K562 (cell line): Measurements from ENCODE around the gene PKP1. TPM values are rescaled to one million over a fixed set of nuclear protein-coding genes. Genes with fewer than 3 reads are reported as not detected.

Experiments used
- ATAC-seq: fragments of 200-7000 bp; cut with Tn5 transposase; 3 replicates; pipeline ENCODE4 v1.9.1; 2020; ENCODE audit warnings: moderate library complexity
- BruUV-seq: library from RNA; stranded (reverse); fragments of 400-500 nt; replicated peaks from 2 replicates; lab custom pipeline; 2021; lab: Mats Ljungman, UMichigan
- CTCF ChIA-PET: fragments of 300-600 bp; formaldehyde crosslinking; extraction: SDS; loops from one replicate; lab custom pipeline; 2021; ENCODE audit warnings: low intra/inter-chr PET ratio; lab: Yijun Ruan, JAX
- POLR2A ChIA-PET: fragments of 300-600, 350-650 bp; sonication (Branson Sonifier 250); formaldehyde crosslinking; extraction: SDS; loops from one replicate; lab custom pipeline; 2021; ENCODE audit warnings: antibody characterized with exemption, inconsistent platforms; lab: Yijun Ruan, JAX
- DNase-seq, 4 experiments: peaks; one replicate each; pipeline versions ENCODE4 v3.0.0 to v3.0.0-alpha.2; 2011 to 2018; ENCODE audit warnings: low spot score in 3 of 4, mixed read lengths in 3 of 4; ENCODE audit errors: extremely low read depth in 1 of 4
- FAIRE-seq: peaks from 2 replicates; lab custom pipeline; 2011; peaks lifted over from hg19 to GRCh38; lab: Jason Lieb, UNC
- H2AFZ ChIP-seq: 2 replicates; pipeline ENCODE4 v1.6.0; 2011; ENCODE audit warnings: low read depth, low read length, control low read depth, inconsistent platforms
- H3K27ac ChIP-seq: fragments of 200-600 bp; 3 replicates; pipeline ENCODE4 v1.8.0; 2011; ENCODE audit warnings: low read depth, mild to moderate bottlenecking, control low read depth, inconsistent platforms, low read length, moderate library complexity, mixed read lengths; ENCODE audit errors: extremely low read depth
- H3K27me3 ChIP-seq, 2 experiments: fragments of 300-600 bp in 1 of 2; 2 replicates in 1 of 2; 3 replicates in 1 of 2; pipeline versions ENCODE4 v1.6.0 to v1.8.0; 2011; ENCODE audit warnings: inconsistent platforms in 2 of 2, low read length in 2 of 2, mild to moderate bottlenecking in 1 of 2, mixed read lengths in 1 of 2, moderate library complexity in 1 of 2; ENCODE audit not compliant: control insufficient read depth in 2 of 2, insufficient read depth in 2 of 2
- H3K36me3 ChIP-seq: fragments of 300-600 bp; 3 replicates; pipeline ENCODE4 v1.8.0; 2011; ENCODE audit warnings: mild to moderate bottlenecking, low read length, inconsistent platforms; ENCODE audit not compliant: control insufficient read depth, insufficient read depth
- H3K4me1 ChIP-seq, 2 experiments: fragments of 200-600 bp in 1 of 2; replicated peaks in 1 of 2; 2 replicates in 1 of 2; 3 replicates in 1 of 2; pipeline versions ENCODE4 v1.5.1 to v1.8.0; 2011; ENCODE audit warnings: inconsistent platforms in 2 of 2, low read length in 2 of 2, mild to moderate bottlenecking in 1 of 2, mixed read lengths in 1 of 2, moderate library complexity in 1 of 2; ENCODE audit not compliant: control insufficient read depth in 2 of 2, insufficient read depth in 2 of 2
- H3K4me2 ChIP-seq: 2 replicates; pipeline ENCODE4 v1.6.1; 2011; ENCODE audit warnings: low read length, control low read depth, inconsistent platforms, mixed read lengths; ENCODE audit not compliant: insufficient read depth
- H3K4me3 ChIP-seq: fragments of 200-600 bp; sonication (generic), shearing (Covaris generic); 2 replicates; pipeline ENCODE4 v1.5.1; 2016; ENCODE audit warnings: control low read depth, inconsistent platforms
- H3K79me2 ChIP-seq: fragments of 200-600 bp; 3 replicates; pipeline ENCODE4 v1.8.0; 2011; ENCODE audit warnings: low read length, inconsistent platforms; ENCODE audit not compliant: control insufficient read depth, insufficient read depth
- H3K9ac ChIP-seq, 2 experiments: 2 replicates each; pipeline versions ENCODE4 v1.6.0 to v1.6.1; 2011; ENCODE audit warnings: low read depth in 2 of 2, low read length in 2 of 2, control low read depth in 1 of 2, inconsistent platforms in 1 of 2, mild to moderate bottlenecking in 1 of 2, mixed read lengths in 1 of 2; ENCODE audit not compliant: insufficient read depth in 1 of 2
- H3K9me1 ChIP-seq: one replicate; pipeline ENCODE4 v1.6.0; 2011; ENCODE audit warnings: inconsistent platforms, mild to moderate bottlenecking, low read length, moderate library complexity; ENCODE audit not compliant: control insufficient read depth, insufficient read depth
- H3K9me3 ChIP-seq: replicated peaks from 2 replicates; pipeline ENCODE4 v1.5.1; 2011; ENCODE audit warnings: low read depth, low read length, inconsistent platforms; ENCODE audit not compliant: control insufficient read depth, insufficient read depth
- H4K20me1 ChIP-seq: replicated peaks from 2 replicates; pipeline ENCODE4 v1.6.1; 2011; ENCODE audit warnings: low read length, inconsistent platforms, mixed read lengths; ENCODE audit not compliant: control insufficient read depth, insufficient read depth
- CREBBP ChIP-seq: IDR thresholded peaks from one replicate; pipeline ENCODE4 v1.6.1; 2012; ENCODE audit warnings: low read depth, mild to moderate bottlenecking, control low read depth, inconsistent platforms, low read length
- MXI1 ChIP-seq: IDR thresholded peaks from 2 replicates; pipeline ENCODE4 v1.6.1; 2011; ENCODE audit warnings: low read depth, mild to moderate bottlenecking, improper control_type of control experiment, low read length
- NFXL1 ChIP-seq: fragments of 450-650 bp; formaldehyde crosslinking; IDR thresholded peaks from 2 replicates; pipeline ENCODE4 v1.4.0; 2021; ENCODE audit warnings: mild to moderate bottlenecking
- POLR2A ChIP-seq: fragments of 450-650 bp; conservative IDR thresholded peaks from 2 replicates; pipeline ENCODE4 v1.6.1; 2016
- PREB ChIP-seq: sonication (generic); formaldehyde crosslinking; IDR thresholded peaks from 2 replicates; pipeline ENCODE4 v1.8.1; 2023; ENCODE audit warnings: mild to moderate bottlenecking, missing genetic modification reagents
- ZNF79 ChIP-seq: fragments of 250-450 bp; sonication (Bioruptor Pico); IDR thresholded peaks from 2 replicates; pipeline ENCODE4 v1.4.0; 2020; ENCODE audit warnings: low read depth, mild to moderate bottlenecking, moderate library complexity
- WGBS: fragments of 100-300 bp; shearing (Covaris generic); methylation state at CpG from one replicate; pipeline ENCODE4 v1.1.6; 2016; ENCODE audit warnings: low coverage, mixed read lengths; ENCODE audit not compliant: insufficient coverage; ENCODE audit errors: missing lambda C conversion rate; 5-methylcytosine and 5-hydroxymethylcytosine counted together
- in situ Hi-C: fragments of 300-500 bp; cut with MboI; formaldehyde crosslinking; loops from 4 replicates; pipeline ENCODE4 v1.15.0; 2018; ENCODE audit warnings: inconsistent platforms, mixed read lengths
- intact Hi-C: fragments of 100-400 bp; cut with micrococcal nuclease; formaldehyde crosslinking; loops from 2 replicates; pipeline ENCODE4 v1.14.2; 2022
- polyA plus RNA-seq, 8 experiments: library from polyadenylated mRNA; depleted of rRNA in 4 of 8; stranded (reverse) in 5 of 8; unstranded in 3 of 8; fragments of >200 nt; fragmentation: Nextera tagmentation in 2 of 8; fragmentation: Illumina TruSeq in 1 of 8; extraction: Ambion mirVana in 2 of 8; extraction: Trizol in 1 of 8; gene quantifications; 2 replicates each; pipeline versions ENCODE4 v1.2.1 to v1.2.3, GENCODE V29; 2011 to 2014; ENCODE audit warnings: inconsistent platforms in 1 of 8, missing spikeins in 1 of 8
- total RNA-seq, 7 experiments: library from RNA; depleted of rRNA in 6 of 7; stranded (reverse); fragments of >200 nt in 6 of 7; fragmentation: Illumina TruSeq in 2 of 7; extraction: Trizol in 2 of 7; gene quantifications; 2 replicates each; pipeline versions ENCODE4 v1.2.1 to v1.2.3, GENCODE V29; 2011 to 2021; ENCODE audit warnings: low replicate concordance in 1 of 7
- TF ChIP-seq, protein P1 (sequence below), 2 experiments: fragments of 450-650 bp in 1 of 2; sonication (generic) in 1 of 2; formaldehyde crosslinking in 1 of 2; IDR thresholded peaks; 2 replicates each; pipeline versions ENCODE4 v1.7.1 to v1.9.0; 2016 to 2022; ENCODE audit warnings: inconsistent platforms in 1 of 2, mild to moderate bottlenecking in 1 of 2, missing genetic modification reagents in 1 of 2

PKP1 gene
- total and polyA plus RNA-seq, 9 of the 15 experiments (the other 6 are each of a cell fraction or from before 2014, with no cell fraction given): not detected

GRCh38 chr1:201311356-201312011, 28.2 kb downstream of the PKP1 start:
- WGBS: 0% methylated on average over 8 of the region's 8 CpGs
- Histone ChIP-seq H3K9me3 (no peaks in the 10 kb centered on the region), H3K4me3 (no peak overlapping the region), H3K9ac (no peak overlapping the region), H3K36me3 (no peaks in the 10 kb centered on the region), H3K79me2 (no peaks in the 10 kb centered on the region), H3K4me2 (no peak overlapping the region), H2AFZ (no peak overlapping the region), H4K20me1 (peaks cover 22% of the 10 kb centered on the region), H3K9me1 (no peaks in the 10 kb centered on the region), H3K4me1 (peaks cover 0 to 6% of the 10 kb centered on the region in 2 experiments; a peak in 2 of 5 replicates), H3K27ac (no peak overlapping the region), H3K27me3 (peaks cover 30 to 89% of the 10 kb centered on the region in 2 experiments; a peak in 4 of 5 replicates)
- ChIA-PET POLR2A (no interaction called here), CTCF (no interaction called here)
- no peak for ATAC-seq
- no peak for FAIRE-seq
- no peak for DNase-seq
- intact Hi-C loops (no loop called here), in situ Hi-C loops (no loop called here)
- TF ChIP-seq POLR2A: no peak
- TF ChIP-seq PREB (CRISPR knock-in tag): no peak
- TF ChIP-seq ZNF79 (CRISPR knock-in tag): no peak
- no peak for TF ChIP-seq MXI1
- TF ChIP-seq, protein P1, sequence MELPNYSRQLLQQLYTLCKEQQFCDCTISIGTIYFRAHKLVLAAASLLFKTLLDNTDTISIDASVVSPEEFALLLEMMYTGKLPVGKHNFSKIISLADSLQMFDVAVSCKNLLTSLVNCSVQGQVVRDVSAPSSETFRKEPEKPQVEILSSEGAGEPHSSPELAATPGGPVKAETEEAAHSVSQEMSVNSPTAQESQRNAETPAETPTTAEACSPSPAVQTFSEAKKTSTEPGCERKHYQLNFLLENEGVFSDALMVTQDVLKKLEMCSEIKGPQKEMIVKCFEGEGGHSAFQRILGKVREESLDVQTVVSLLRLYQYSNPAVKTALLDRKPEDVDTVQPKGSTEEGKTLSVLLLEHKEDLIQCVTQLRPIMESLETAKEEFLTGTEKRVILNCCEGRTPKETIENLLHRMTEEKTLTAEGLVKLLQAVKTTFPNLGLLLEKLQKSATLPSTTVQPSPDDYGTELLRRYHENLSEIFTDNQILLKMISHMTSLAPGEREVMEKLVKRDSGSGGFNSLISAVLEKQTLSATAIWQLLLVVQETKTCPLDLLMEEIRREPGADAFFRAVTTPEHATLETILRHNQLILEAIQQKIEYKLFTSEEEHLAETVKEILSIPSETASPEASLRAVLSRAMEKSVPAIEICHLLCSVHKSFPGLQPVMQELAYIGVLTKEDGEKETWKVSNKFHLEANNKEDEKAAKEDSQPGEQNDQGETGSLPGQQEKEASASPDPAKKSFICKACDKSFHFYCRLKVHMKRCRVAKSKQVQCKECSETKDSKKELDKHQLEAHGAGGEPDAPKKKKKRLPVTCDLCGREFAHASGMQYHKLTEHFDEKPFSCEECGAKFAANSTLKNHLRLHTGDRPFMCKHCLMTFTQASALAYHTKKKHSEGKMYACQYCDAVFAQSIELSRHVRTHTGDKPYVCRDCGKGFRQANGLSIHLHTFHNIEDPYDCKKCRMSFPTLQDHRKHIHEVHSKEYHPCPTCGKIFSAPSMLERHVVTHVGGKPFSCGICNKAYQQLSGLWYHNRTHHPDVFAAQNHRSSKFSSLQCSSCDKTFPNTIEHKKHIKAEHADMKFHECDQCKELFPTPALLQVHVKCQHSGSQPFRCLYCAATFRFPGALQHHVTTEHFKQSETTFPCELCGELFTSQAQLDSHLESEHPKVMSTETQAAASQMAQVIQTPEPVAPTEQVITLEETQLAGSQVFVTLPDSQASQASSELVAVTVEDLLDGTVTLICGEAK (IDR thresholded peaks at IDR 0.05): no peak
- TF ChIP-seq, protein P1 (CRISPR knock-in tag; IDR thresholded peaks at IDR 0.05): no peak
- TF ChIP-seq NFXL1: no peak
- no peak for TF ChIP-seq CREBBP
- BruUV-seq: no TSS peak
